ENCODE data around the gene INPP5F. TPM values are rescaled to one million over a fixed set of nuclear protein-coding genes. Genes with fewer than 3 reads are reported as not detected.

Gene INPP5F
- polyA plus RNA-seq, 1 donor (not counting 4 experiments of a cell fraction or from before 2014, with no cell fraction given), result 21.1 TPM

DNA sequence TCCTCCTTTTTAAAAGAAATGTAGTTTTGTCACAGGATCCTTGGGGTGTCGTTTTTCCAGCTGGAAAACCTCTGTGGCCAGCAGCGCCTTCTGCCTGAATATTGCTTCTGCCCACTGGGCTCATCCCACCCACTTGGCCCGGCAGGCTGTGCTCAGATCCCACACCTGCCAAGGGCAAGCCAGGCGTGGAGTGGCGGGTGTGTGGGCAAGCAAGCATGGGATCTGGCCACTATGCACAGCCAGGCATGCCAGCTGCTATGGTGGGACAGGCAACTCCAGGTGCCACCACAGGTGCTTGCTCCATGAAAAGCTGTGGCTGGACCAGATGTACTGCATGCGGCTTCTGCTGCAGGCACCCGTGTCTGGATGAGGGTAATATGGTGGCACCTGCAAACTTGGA is 31.2 kb upstream of the INPP5F start:
- Histone ChIP-seq H3K4me3 (ENCODE audit: control insufficient read depth in 2 of 3, extremely low read depth in 1 of 3, insufficient read depth in 2 of 3, low read depth in 1 of 3, low read length in 3 of 3) (no peak overlapping the region), H3K79me2 (ENCODE audit: control insufficient read depth, insufficient read depth, low read length) (no peaks in the 10 kb centered on the region), H3K9me1 (ENCODE audit: control insufficient read depth, extremely low read depth, insufficient read depth, low read length) (no peaks in the 10 kb centered on the region), H3K27me3 (ENCODE audit: control insufficient read depth, extremely low read depth, insufficient read depth, low read length) (no peaks in the 10 kb centered on the region), H3K9ac (ENCODE audit: control insufficient read depth, extremely low read depth, insufficient read depth, low read length) (no peak overlapping the region), H2AFZ (ENCODE audit: control insufficient read depth, low read length) (no peak overlapping the region), H4K20me1 (ENCODE audit: control insufficient read depth, extremely low read depth, insufficient read depth, low read length) (no peaks in the 10 kb centered on the region), H3K36me3 (ENCODE audit: control insufficient read depth in 2 of 2, extremely low read depth in 1 of 2, insufficient read depth in 2 of 2, low read length in 2 of 2) (no peaks in the 10 kb centered on the region), H3K27ac (ENCODE audit: control insufficient read depth, insufficient read depth, low read length) (no peak overlapping the region), H3K4me1 (ENCODE audit: control insufficient read depth, extremely low read depth, insufficient read depth, low read length) (no peaks in the 10 kb centered on the region), H3K9me3 (ENCODE audit: control insufficient read depth, low read depth, low read length) (no peaks in the 10 kb centered on the region), H3K4me2 (ENCODE audit: control insufficient read depth, extremely low read depth, insufficient read depth, low read depth, low read length) (no peak overlapping the region)
- DNase-seq (ENCODE audit: low read depth, low spot score) (no peak), FAIRE-seq (no peak)
- TF ChIP-seq, protein P1, sequence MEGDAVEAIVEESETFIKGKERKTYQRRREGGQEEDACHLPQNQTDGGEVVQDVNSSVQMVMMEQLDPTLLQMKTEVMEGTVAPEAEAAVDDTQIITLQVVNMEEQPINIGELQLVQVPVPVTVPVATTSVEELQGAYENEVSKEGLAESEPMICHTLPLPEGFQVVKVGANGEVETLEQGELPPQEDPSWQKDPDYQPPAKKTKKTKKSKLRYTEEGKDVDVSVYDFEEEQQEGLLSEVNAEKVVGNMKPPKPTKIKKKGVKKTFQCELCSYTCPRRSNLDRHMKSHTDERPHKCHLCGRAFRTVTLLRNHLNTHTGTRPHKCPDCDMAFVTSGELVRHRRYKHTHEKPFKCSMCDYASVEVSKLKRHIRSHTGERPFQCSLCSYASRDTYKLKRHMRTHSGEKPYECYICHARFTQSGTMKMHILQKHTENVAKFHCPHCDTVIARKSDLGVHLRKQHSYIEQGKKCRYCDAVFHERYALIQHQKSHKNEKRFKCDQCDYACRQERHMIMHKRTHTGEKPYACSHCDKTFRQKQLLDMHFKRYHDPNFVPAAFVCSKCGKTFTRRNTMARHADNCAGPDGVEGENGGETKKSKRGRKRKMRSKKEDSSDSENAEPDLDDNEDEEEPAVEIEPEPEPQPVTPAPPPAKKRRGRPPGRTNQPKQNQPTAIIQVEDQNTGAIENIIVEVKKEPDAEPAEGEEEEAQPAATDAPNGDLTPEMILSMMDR (optimal IDR thresholded peaks at IDR 0.05 in 1 of 3, IDR thresholded peaks at IDR 0.05 in 1 of 3, conservative IDR thresholded peaks at IDR 0.05 in 1 of 3; ENCODE audit: extremely low read depth in 1 of 3, insufficient read depth in 2 of 3, low read length in 3 of 3), result no peak
- no peak for TF ChIP-seq EZH2 (IDR thresholded peaks at IDR 0.05; ENCODE audit: low read length)
- dilution Hi-C loops (cut with MboI; ENCODE audit: extremely low pct_ligation_motif_present, low sequenced_read_pairs), result no loop called here

DNA sequence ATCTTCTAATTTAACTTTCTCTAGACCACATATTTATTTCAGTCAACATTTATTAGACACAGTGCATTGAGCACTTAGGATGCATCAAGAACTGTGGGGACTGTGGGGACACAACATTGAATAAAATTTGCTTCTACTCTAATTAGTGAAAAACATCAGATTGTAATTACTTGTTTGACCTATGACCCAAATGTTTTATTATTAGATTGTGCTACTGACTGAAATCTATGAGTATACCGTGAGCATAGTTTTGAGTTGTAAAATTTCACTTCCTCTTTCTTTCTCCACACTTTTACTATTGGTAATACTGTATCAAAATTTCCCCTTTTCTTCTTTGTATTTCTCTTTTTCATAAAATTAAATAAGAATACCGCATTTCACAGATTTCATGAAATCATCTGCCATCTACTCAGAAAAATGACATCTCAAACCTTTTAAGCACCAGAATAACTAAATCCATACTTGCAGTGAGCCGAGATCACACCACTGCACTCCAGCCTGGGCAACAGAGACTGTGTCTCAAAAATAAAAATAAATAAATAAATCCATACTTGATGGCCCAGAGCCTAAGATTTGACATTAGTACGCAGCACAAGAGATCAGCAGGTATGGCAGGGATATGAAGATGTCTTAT is 25.4 kb upstream of the INPP5F start:
- H3K36me3 ChIP-seq (ENCODE audit: control insufficient read depth in 2 of 2, extremely low read depth in 1 of 2, insufficient read depth in 2 of 2, low read length in 2 of 2), result no peaks in the 10 kb centered on the region
- H3K9ac ChIP-seq (ENCODE audit: control insufficient read depth, extremely low read depth, insufficient read depth, low read length), result no peak overlapping the region
- H3K9me1 ChIP-seq (ENCODE audit: control insufficient read depth, extremely low read depth, insufficient read depth, low read length), result no peaks in the 10 kb centered on the region
- H3K27me3 ChIP-seq (ENCODE audit: control insufficient read depth, extremely low read depth, insufficient read depth, low read length), result no peaks in the 10 kb centered on the region
- TF ChIP-seq, protein P1 (optimal IDR thresholded peaks at IDR 0.05 in 1 of 3, IDR thresholded peaks at IDR 0.05 in 1 of 3, conservative IDR thresholded peaks at IDR 0.05 in 1 of 3; ENCODE audit: extremely low read depth in 1 of 3, insufficient read depth in 2 of 3, low read length in 3 of 3), result no peak
- no peak for TF ChIP-seq EZH2 (IDR thresholded peaks at IDR 0.05; ENCODE audit: low read length)
- H2AFZ ChIP-seq (ENCODE audit: control insufficient read depth, low read length), result no peak overlapping the region
- no peaks in the 10 kb centered on the region for H3K79me2 ChIP-seq (ENCODE audit: control insufficient read depth, insufficient read depth, low read length)
- peaks cover 3% of the 10 kb centered on the region for H3K4me1 ChIP-seq (ENCODE audit: control insufficient read depth, extremely low read depth, insufficient read depth, low read length)
- no peak overlapping the region for H3K4me2 ChIP-seq (ENCODE audit: control insufficient read depth, extremely low read depth, insufficient read depth, low read depth, low read length)
- FAIRE-seq (no peak), DNase-seq (ENCODE audit: low read depth, low spot score) (no peak)
- no peak overlapping the region for H3K4me3 ChIP-seq (ENCODE audit: control insufficient read depth in 2 of 3, extremely low read depth in 1 of 3, insufficient read depth in 2 of 3, low read depth in 1 of 3, low read length in 3 of 3)
- no peaks in the 10 kb centered on the region for H4K20me1 ChIP-seq (ENCODE audit: control insufficient read depth, extremely low read depth, insufficient read depth, low read length)
- no peak overlapping the region for H3K27ac ChIP-seq (ENCODE audit: control insufficient read depth, insufficient read depth, low read length)
- dilution Hi-C loops (cut with MboI; ENCODE audit: extremely low pct_ligation_motif_present, low sequenced_read_pairs), result no loop called here
- no peaks in the 10 kb centered on the region for H3K9me3 ChIP-seq (ENCODE audit: control insufficient read depth, low read depth, low read length)
